Upper lobe of left lung (tissue), 6 donors: Measurements from ENCODE around the gene HES3. TPM values are rescaled to one million over a fixed set of nuclear protein-coding genes. Genes with fewer than 3 reads are reported as not detected.

Experiments used
- ATAC-seq, 2 donors: fragments of 200-7000 bp; cut with Tn5 transposase; one replicate each; pipeline ENCODE4 v1.9.1; 2022; ENCODE audit warnings: mild to moderate bottlenecking in 2 of 2, moderate library complexity in 2 of 2; ENCODE audit not compliant: low FRiP score in 2 of 2
- DNase-seq, 2 donors: peaks; one replicate each; pipeline ENCODE4 v3.0.0-alpha.2; 2019 to 2020
- H3K27ac ChIP-seq, 4 donors: fragments of 200-600 bp; sonication (generic); one replicate each; pipeline ENCODE4 v1.5.1; 2016 to 2019
- H3K27me3 ChIP-seq, 4 donors: fragments of 200-600 bp; sonication (generic); one replicate each; pipeline ENCODE4 v1.5.1; 2017 to 2019
- H3K36me3 ChIP-seq, 4 donors: fragments of 200-600 bp; sonication (generic); one replicate each; pipeline ENCODE4 v1.5.1; 2016 to 2019
- H3K4me1 ChIP-seq, 4 donors: fragments of 200-600 bp; sonication (generic); one replicate each; pipeline ENCODE4 v1.5.1; 2018 to 2019
- H3K4me3 ChIP-seq, 4 donors: fragments of 200-600 bp; sonication (generic); one replicate each; pipeline ENCODE4 v1.5.1; 2017 to 2019; ENCODE audit warnings: mild to moderate bottlenecking in 2 of 4, moderate library complexity in 1 of 4
- H3K9me3 ChIP-seq, 4 donors: fragments of 200-600 bp; sonication (generic); one replicate each; pipeline ENCODE4 v1.5.1; 2018 to 2019
- CTCF ChIP-seq, 6 experiments: fragments of 450-650 bp in 4 of 6; fragments of 200-600 bp in 2 of 6; sonication (generic) in 2 of 6; IDR thresholded peaks; one replicate each; pipeline ENCODE4 v1.5.1; 2016 to 2019; ENCODE audit warnings: antibody characterized with exemption in 6 of 6
- EP300 ChIP-seq, 4 donors: sonication (generic); formaldehyde crosslinking; IDR thresholded peaks; one replicate each; pipeline ENCODE4 v1.5.1; 2017; ENCODE audit warnings: antibody characterized with exemption in 4 of 4, control low read depth in 2 of 4
- POLR2A ChIP-seq, 4 donors: fragments of 450-650 bp; IDR thresholded peaks; one replicate each; pipeline ENCODE4 v1.5.1; 2016 to 2017; ENCODE audit warnings: antibody characterized with exemption in 4 of 4, mild to moderate bottlenecking in 2 of 4
- POLR2AphosphoS5 ChIP-seq, 2 donors: sonication (generic); formaldehyde crosslinking; IDR thresholded peaks; one replicate each; pipeline ENCODE4 v1.5.1; 2017; ENCODE audit warnings: antibody characterized with exemption in 2 of 2
- WGBS, 2 donors: methylation state at CpG; one replicate each; pipeline ENCODE4 v1.1.5; 2017 to 2018; 5-methylcytosine and 5-hydroxymethylcytosine counted together
- total RNA-seq, 6 donors: library from RNA; depleted of rRNA in 4 of 6; stranded (reverse); fragments of >200 nt in 4 of 6; gene quantifications; one replicate each; pipeline versions ENCODE4 v1.1.0 to v1.2.1, GENCODE V29; 2016 to 2021
- donor health status: DM: no; HTN: no; CAD: no; lungs with moderate emphysema.
- donor health status: DM: no; HTN: yes; CAD: no; lungs with severe emphysema.

Gene HES3
- total RNA-seq, 6 donors from 2014 or later: not detected

GRCh38 chr1:6225651-6226050, 18.3 kb upstream of the HES3 start:
- peaks cover 18 to 88% (median 64%) of the 10 kb centered on the region in 4 donors for H3K36me3 ChIP-seq

GRCh38 chr1:6233376-6233775, 10.6 kb upstream of the HES3 start:
- no peaks in the 10 kb centered on the region for H3K27me3 ChIP-seq
- ATAC-seq (no peak), DNase-seq (no peak)
- H3K9me3 ChIP-seq: no peaks in the 10 kb centered on the region
- TF ChIP-seq EP300 (IDR thresholded peaks at IDR 0.05) (no peak), CTCF (IDR thresholded peaks at IDR 0.05) (no peak), POLR2AphosphoS5 (IDR thresholded peaks at IDR 0.05) (no peak), POLR2A (IDR thresholded peaks at IDR 0.05) (no peak)
- H3K4me3 ChIP-seq: no peak overlapping the region
- no peak overlapping the region for H3K27ac ChIP-seq
- peaks cover 14 to 56% (median 36%) of the 10 kb centered on the region in 4 donors for H3K36me3 ChIP-seq
- 46 to 77% methylated on average over 1 of the region's 1 CpG for WGBS, 2 donors
- peaks cover 10 to 22% (median 11%) of the 10 kb centered on the region in 4 donors for H3K4me1 ChIP-seq

More at GRCh38 chr1:6225651-6226050, 18.3 kb upstream of the HES3 start:
- Histone ChIP-seq H3K27ac (no peak overlapping the region), H3K9me3 (no peaks in the 10 kb centered on the region), H3K4me1 (peaks cover 0 to 6% (median 2%) of the 10 kb centered on the region in 4 donors), H3K4me3 (no peak overlapping the region), H3K27me3 (no peaks in the 10 kb centered on the region)
- DNase-seq (no peak), ATAC-seq (no peak)
- no peak for TF ChIP-seq POLR2A (IDR thresholded peaks at IDR 0.05)
- TF ChIP-seq CTCF (IDR thresholded peaks at IDR 0.05): no peak
- no peak for TF ChIP-seq POLR2AphosphoS5 (IDR thresholded peaks at IDR 0.05)
- no peak for TF ChIP-seq EP300 (IDR thresholded peaks at IDR 0.05)
- 96 to 99% methylated on average over 8 of the region's 8 CpGs for WGBS, 2 donors

GRCh38 chr1:6234502-6235295, 9.3 kb upstream of the HES3 start:
- no peaks in the 10 kb centered on the region for H3K9me3 ChIP-seq
- H3K36me3 ChIP-seq: peaks cover 14 to 44% (median 28%) of the 10 kb centered on the region in 4 donors
- peak overlapping the region; percentile 67 to 93 (median 86) for H3K4me3 ChIP-seq
- H3K27me3 ChIP-seq: no peaks in the 10 kb centered on the region
- ATAC-seq (no peak), DNase-seq (no peak)
- TF ChIP-seq POLR2A (IDR thresholded peaks at IDR 0.05) (no peak), EP300 (IDR thresholded peaks at IDR 0.05) (no peak), CTCF (IDR thresholded peaks at IDR 0.05) (no peak), POLR2AphosphoS5 (IDR thresholded peaks at IDR 0.05) (no peak)
- 48 to 71% methylated on average over 18 to 19 of the region's 20 CpGs for whole genome bisulfite sequencing, 2 donors
- peak overlapping the region in 2 of 4 donors; percentile 36 to 84 for H3K27ac ChIP-seq
- peaks cover 10 to 22% (median 11%) of the 10 kb centered on the region in 4 donors for H3K4me1 ChIP-seq

- Histone ChIP-seq H3K4me3 (peak overlapping the region; percentile 67 to 93 (median 86)), H3K27me3 (peaks cover 0 to 5% (median 0%) of the 10 kb centered on the region in 4 donors), H3K36me3 (peaks cover 14 to 38% (median 22%) of the 10 kb centered on the region in 4 donors), H3K4me1 (peaks cover 10 to 22% (median 11%) of the 10 kb centered on the region in 4 donors), H3K27ac (peak overlapping the region in 3 of 4 donors; percentile 36 to 84 (median 56)), H3K9me3 (no peaks in the 10 kb centered on the region)
- TF ChIP-seq CTCF (IDR thresholded peaks at IDR 0.05): no peak
- WGBS, 2 donors: 1 to 2% methylated on average over 10 to 17 of the region's 30 CpGs
- no peak for DNase-seq
- ATAC-seq: no peak
Measured at GRCh38 chr1:6235296-6235677, 8.7 kb upstream of the HES3 start.
